ENCODE results near the gene DAAM2.

GRCh38 chr6:39909701-39910100, 117.5 kb downstream of the DAAM2 start:
- TF ChIP-seq SREBF2 (CRISPR knock-in tag; IDR thresholded peaks at IDR 0.05) (no peak), POLR2A (conservative IDR thresholded peaks at IDR 0.05) (no peak), ZNF644 (tag; IDR thresholded peaks at IDR 0.05; ENCODE audit: low read depth) (no peak), SP2 (IDR thresholded peaks at IDR 0.05; ENCODE audit: extremely low read depth, low read depth, low read length, poor library complexity, severe bottlenecking) (no peak), ELK1 (CRISPR knock-in tag; IDR thresholded peaks at IDR 0.05) (no peak), EZH2 (IDR thresholded peaks at IDR 0.05; ENCODE audit: borderline replicate concordance, low read depth, low read length) (no peak), FOXK2 (conservative IDR thresholded peaks at IDR 0.05 in 1 of 2, IDR thresholded peaks at IDR 0.05 in 1 of 2; ENCODE audit: low read depth in 2 of 2) (no peak), KLF6 (CRISPR knock-in tag; IDR thresholded peaks at IDR 0.05; ENCODE audit: borderline replicate concordance) (no peak)
